NCI-H2107 (cell line): Measurements from ENCODE around the gene FAM107A.
"Not testable (repeated sequence)": the region's sequence is repeated elsewhere in the genome, so short reads cannot be mapped to it uniquely, and the experiment has no call there.

ENCODE experiments used
- DNase-seq: peaks from one replicate; lab custom pipeline; 2025; lab: John Stamatoyannopoulos, UW

The FAM107A gene

GRCh38 chr3:58536501-58537411 lies 40.4 kb downstream of the FAM107A start, which contains the start of gene ACOX2:
Gene ACOX2, minus strand, starts transcription at chr3:58537190. Its CDS starts 2,084 bp downstream, at chr3:58535106.
- DNase-seq: no peak

GRCh38 chr3:58535531-58536500 lies 41.4 kb downstream of the FAM107A start:
- DNase-seq: no peak

GRCh38 chr3:58534592-58535494 lies 42.3 kb downstream of the FAM107A start:
- no peak for DNase-seq

DNA sequence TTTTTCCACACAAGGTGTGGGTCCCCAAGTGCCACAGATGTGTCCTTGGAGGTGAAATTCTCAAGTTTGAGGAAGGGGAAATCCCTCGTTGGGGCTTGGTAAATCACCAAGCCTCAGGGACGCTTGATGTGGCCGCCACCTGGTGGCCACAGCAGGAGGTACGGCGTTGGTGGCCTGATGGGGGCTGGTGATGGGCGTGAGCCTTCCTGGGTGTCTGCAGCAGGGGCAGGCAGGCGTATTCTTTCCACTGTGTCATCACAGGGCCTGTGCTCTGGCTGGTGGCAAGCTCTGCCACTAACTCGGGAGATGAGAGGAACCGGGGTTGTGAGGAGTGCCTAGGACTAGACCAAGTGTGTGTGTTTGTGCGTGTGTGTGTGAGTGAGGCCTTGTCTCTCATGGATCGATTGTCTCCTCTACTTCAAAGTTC lies 44.4 kb downstream of the FAM107A start:
- no peak for DNase-seq

DNA sequence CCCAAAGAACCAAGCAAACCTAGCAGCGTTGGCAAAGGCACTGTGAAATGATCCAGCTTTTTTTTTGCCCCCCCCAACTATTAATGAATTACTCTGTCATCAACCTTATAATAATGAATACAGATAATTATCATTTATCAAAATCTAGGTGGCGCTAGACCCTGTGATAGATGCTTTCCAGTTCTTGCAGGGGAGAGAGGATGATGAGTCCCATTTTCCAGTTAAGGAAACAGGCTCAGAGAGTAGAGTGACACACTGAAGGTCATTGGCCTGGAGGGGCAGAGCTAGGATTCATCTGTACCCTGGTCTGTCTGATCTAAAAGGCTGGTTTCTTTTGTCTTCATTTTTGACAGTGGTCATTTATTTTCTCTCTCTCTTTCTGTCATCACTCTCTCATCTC lies 45.2 kb downstream of the FAM107A start:
- no peak for DNase-seq

DNA sequence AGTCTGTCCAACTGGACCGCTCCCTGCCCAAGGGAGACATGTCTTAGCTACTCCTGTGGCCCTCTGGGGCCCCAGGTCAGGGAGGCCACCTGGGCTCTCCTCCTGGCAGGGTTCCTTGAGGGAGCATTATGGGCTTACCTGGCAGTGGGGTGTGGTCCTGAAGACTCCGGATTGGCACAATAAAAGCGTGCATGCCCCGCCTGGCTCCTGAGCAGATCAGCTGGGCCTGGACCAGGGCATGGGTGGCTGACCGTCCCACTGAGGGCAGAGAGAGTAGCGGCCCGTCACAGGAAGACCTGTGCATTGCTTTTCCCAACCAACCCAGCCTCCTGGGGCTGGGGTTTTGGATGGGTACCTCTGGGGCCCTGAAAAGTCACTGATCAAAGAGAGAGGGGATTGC lies 45.6 kb downstream of the FAM107A start:
- DNase-seq: no peak

- DNase-seq: no peak
Measured at GRCh38 chr3:58530354-58530865, 46.8 kb downstream of the FAM107A start.

DNA sequence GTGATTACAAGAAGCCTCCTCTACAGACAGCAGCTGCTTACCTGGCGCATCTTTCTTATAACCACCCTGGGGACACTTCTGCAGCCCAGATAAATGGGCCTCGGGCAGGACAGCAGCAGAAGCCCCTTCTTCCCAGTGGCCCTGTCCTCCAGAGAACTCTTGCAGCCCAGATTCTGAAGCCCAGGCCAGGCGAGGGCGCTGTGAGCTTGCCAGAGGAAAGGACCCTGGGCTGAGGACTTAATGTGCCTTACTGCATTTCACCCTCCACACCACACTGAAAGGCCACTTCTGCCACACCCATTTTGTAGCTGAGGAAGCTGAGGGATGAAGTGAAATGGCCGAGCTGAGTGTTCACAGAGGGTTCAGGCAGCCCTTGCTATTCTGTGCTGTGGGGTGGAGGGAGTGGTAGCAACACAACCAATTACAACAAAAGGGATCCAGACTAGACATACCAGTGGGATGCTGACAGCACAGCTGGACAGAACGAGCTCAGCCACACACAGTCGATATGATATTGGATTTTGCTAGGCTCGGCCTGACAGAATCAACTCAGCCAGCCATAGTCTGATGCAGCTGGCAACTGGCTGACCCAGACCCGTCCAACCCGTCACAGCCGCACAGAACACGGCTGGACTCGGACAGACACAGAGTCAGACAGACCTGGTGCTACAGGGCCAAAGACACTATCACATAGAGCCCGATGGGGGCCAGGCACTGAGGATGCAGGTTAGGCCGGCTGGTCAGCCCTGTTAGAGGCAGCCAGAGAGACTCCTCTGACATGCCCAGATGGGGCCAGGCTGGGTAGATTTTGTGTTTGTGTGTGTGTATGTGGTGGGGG lies 47.5 kb downstream of the FAM107A start:
- no peak for DNase-seq

DNA sequence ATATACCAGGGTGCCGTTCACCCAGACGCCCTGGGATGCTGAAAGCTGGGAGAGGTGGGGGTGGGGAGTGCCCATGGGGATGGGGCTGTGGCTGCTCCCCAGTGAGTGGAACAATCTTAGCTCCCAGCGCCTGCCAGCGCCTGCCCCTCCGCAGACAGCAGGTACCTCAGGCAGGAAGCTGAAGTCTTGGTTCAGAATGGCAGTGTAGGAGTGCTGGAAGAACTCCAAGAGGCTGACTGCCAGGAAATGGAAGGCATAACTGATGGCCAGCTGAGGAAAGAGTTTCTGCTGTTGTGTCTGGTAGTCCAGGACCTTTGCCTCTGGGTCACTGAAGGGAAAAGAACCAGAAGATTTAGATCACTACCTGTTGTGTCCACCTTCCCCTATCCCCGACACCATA lies 48.6 kb downstream of the FAM107A start:
- DNase-seq: no peak

DNA sequence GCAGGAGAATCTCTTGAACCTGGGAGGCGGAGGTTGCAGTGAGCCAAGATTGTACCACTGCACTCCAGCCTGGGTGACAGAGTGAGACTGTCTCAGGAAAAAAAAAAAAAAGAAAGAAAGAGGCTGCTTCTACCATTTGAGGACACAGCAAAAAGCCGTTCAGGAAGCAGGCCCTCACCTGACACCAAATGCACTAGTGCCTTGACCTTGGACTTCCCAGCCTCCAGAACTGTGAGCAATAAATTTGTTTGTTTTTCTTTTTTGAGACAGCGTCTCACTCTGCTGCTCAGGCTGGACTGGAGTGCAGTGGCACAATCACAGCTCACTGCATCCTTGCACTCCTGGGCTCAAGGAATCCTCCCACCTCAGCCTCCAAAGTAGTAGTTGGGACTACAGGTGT lies 49.8 kb downstream of the FAM107A start:
- DNase-seq: not testable (repeated sequence)

GRCh38 chr3:58526515-58526957 lies 50.7 kb downstream of the FAM107A start:
- DNase-seq: no peak

- DNase-seq: no peak
Measured at GRCh38 chr3:58524326-58524888, 52.8 kb downstream of the FAM107A start.

DNA sequence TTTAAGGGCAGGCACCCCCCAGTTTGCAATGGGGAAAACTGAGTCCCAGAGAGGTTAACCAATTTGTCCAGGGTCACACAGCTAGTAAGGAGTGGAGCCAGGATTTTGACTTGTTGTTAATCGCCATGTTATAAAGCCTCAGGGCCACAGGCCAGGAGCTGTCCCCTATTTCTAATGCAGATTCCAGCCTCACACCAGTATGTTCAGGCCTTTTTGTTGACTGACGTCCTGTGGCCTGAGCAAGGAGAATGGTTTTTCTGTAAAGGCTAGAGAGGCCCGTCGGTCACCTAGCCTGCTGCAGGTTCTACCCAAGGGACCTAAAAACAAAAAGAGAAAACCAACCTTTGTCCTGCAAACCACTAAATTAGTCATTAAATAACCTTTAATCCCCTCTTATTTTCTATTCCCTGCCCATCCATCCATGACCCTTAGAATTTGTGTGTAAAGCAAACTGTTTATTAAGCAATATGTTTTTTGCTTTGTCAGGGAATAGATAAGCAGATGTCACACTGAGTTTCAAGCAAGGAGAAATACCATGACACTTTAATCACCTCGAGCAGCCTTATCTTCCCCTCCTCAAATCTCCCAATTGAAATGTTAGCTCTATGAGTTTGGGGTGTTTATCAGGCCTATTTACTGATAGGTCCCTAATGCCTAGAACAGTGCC lies 54.3 kb downstream of the FAM107A start:
- DNase-seq: no peak

- no peak for DNase-seq
Measured at GRCh38 chr3:58521917-58522631, 55.1 kb downstream of the FAM107A start.

DNA sequence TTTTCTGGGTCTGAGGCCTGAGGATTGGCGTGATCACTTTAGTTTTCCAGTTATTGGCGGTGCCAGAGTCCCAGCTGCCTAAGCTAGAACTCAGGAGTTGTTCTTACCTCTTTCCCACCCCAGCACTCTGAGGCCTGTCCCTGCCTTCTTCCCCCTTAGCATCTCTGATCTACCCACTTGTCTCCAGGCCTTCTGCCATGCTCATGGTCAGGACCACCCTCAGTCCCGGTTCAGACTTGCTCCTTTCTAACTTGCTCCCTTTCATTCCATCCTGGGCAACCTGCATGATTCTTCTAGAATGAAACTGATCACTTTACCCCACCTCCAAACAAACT lies 55.9 kb downstream of the FAM107A start:
- DNase-seq: no peak

GRCh38 chr3:58520403-58521335 lies 56.5 kb downstream of the FAM107A start:
- no peak for DNase-seq

DNA sequence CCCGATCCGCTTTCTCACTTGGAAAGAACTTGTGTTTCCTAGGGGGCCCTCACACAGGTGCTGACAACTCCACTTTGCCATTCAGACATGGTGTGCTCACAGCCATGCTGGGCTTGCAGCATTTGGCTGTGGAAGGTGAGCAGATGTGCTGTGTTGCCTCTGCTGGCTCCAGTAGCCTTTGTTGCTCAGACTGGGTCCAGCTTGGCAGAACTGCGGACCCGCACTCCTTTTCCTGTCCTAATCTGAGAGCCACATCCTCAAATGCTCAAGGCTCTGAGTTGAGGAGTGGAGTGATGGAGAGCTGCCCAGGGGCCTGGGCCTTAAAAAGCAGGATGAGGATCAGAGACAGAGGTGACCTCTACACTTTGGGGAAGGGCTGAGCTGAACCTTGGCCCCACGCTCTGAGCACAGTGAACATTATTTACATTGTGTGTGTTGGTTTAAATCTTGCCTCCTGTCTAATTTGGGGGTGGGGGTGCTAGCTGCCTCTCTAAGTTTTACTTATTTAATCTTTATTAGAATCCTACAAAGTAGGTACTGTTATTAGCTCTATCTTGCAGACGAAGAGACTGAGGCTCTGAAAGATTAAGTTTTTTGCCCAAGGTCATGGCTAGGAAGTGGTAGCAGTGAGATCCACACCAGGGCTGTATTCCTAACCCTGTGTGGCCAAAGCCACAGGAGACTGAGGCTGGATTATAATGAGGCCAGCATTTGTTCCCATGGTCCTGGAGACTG lies 57.4 kb downstream of the FAM107A start:
- no peak for DNase-seq
